ENCODE results near the gene TAF1B.

TAF1B gene

GRCh38 chr2:9843229-9844035 lies at the start of gene TAF1B:
TSS of gene TAF1B (plus strand) at chr2:9843474. CDS start at chr2:9843542, 68 bp downstream.
- peak; percentile 88 for DNase-seq

- no peak for DNase-seq
These were observed 49.2 kb upstream of the TAF1B start for GRCh38 chr2:9793918-9794717.

GRCh38 chr2:9795071-9795470 lies 48.2 kb upstream of the TAF1B start:
- no peak for DNase-seq

- no peak for DNase-seq
These were observed 46.9 kb upstream of the TAF1B start for GRCh38 chr2:9796056-9797010.

DNA sequence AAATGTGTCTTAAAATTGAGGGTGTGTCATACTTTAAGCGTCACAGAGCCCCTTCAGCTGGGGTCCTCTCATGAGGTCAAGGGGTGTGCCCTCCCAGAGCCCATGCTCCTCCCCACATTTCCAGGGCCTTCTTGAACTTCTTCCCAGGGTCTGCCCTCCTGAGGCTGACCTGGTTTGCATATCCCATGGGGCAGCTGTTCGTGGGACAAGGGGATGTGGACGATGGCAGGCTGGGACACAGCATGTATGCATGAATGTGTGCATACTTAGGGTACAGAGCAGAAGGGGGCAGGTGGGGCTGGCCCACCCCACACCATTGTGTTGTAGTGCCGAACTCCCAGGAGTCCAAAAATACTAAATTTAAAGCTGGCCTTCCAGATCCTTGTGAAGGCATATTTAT lies 46.2 kb upstream of the TAF1B start:
- no peak for DNase-seq

DNA sequence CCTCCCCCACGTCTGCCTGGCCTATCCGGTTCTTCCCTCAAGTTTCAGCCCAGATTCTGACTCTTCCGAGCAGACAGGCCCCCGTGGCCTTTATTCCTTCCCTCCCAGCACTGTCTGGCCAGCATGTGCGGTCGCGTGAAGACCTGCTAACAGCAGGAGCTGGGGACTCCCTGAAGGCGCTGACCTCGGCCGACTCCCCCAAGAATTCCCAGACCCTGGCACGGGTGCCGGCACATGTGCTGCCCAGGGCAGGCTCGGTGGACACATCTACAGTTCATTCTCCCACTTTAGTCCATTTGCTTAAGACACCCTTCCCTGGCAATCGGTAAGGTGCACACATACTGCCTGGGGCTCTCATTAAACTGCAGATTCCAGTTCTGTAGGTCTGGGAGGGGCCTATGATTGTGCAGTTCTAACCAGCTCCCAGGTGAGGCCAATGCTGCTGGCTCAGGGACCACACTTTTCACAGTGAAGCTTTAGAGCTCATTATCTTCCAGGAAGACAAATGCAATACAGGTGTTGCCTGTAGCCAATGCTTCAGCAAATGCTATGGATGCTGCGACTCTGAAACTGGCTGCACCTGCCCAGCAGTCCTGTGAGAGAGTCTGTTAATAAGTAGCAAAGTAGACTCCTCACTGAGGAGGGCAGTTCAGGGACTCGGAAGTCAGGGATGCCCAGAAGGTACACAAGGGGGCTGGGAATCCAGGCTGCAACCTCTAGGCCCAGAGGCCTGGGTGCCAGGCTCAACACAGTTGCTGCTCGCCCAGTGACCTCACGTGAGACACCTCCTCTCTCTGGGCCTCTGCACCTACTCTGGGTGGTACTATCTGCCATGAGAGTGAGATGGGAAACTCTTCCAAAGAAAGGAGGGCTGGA lies 45.4 kb upstream of the TAF1B start:
- no peak for DNase-seq

- DNase-seq, result peak; percentile 13
These were observed 44.2 kb upstream of the TAF1B start for GRCh38 chr2:9799011-9799596.

- DNase-seq, result peak; percentile 88
These were observed 43.3 kb upstream of the TAF1B start for GRCh38 chr2:9799729-9800632.

GRCh38 chr2:9800639-9800974 lies 42.7 kb upstream of the TAF1B start:
- no peak for DNase-seq

GRCh38 chr2:9800975-9801726 lies 42.1 kb upstream of the TAF1B start:
- DNase-seq, result peak; percentile 64

GRCh38 chr2:9802576-9802993 lies 40.7 kb upstream of the TAF1B start:
- no peak for DNase-seq

DNA sequence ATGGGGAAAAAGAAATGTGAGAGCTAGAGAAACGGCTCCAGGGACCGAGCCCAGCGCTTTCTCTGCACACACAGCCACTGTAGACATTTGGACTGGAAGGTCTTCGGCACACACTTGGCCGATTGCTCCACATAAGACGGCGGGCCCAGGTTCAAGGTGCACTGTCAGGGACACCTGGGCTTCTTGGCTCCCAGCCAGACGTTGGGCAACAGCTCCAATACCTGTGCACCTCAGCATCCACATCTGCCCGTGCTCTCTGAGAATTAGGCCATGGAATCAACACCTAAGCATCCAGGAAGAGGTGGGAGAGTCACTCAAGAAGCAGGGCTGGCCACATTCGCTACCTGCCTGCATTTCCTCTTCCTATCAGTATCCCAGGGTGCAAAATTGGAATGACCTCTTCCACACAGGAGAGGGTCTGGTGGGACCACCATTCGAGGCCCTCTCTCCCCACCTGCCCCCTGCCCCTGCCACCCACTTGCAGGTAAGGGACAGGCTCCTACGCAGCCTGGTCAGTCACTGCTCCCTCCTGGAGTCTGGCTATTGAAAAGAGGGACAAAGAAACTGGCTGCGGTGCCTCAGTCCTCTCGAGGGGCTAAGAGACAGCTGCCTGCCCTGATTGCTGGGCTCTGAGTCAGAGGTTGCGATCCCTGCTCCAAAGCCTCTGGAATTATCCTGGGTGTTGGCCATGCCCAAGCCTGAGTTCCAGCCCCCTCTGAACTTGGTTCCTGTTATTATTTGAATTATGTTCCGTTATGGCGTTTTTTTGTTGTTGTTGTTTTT lies 40.1 kb upstream of the TAF1B start:
- DNase-seq, result no peak

GRCh38 chr2:9805435-9806297 lies 37.6 kb upstream of the TAF1B start:
- DNase-seq, result no peak

DNA sequence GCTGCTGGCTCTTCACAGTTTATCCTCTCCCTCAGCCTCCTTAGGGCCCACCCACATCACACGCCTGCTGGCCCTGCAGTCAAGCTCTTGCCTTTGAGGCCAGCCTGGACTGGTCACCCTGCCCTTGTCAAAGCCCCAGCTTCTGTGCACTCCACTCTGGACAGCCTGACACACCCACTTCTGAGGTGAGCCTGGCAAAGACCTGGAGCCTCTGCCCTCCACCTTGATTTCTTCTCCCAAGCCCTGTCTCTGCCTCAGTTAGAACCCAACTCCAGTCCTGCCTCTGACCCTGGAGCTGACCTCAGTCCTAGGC lies 37.0 kb upstream of the TAF1B start:
- DNase-seq, result no peak

- DNase-seq, result no peak
These were observed 36.6 kb upstream of the TAF1B start for GRCh38 chr2:9806656-9807055.

DNA sequence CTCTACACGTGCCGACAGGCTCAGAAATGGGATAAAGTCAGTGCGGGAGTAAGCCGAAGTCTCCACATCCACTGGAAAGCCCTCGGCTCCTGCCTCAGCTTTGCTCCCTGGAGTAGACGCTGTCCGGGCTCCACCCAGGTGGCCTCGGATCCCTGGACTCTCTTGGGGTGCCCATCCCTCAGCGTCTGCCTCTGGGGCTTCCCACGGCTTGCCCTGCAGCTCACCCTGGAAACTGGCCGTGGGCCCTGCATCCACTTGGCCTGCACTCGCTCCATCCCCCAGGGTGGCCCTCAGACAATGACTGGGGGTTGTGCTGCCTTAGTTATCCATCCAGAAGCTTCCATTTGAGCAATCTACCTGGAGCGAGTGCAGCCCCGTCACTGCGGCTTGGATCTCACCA lies 36.2 kb upstream of the TAF1B start:
- DNase-seq, result no peak

- DNase-seq, result no peak
These were observed 35.5 kb upstream of the TAF1B start for GRCh38 chr2:9807555-9808305.
